ENCODE results near the gene PTGER3. TPM values are rescaled to one million over a fixed set of nuclear protein-coding genes. Genes with fewer than 3 reads are reported as not detected.

The PTGER3 gene
- total RNA-seq, 1 experiment from 2014 or later, result 96.0 TPM

DNA sequence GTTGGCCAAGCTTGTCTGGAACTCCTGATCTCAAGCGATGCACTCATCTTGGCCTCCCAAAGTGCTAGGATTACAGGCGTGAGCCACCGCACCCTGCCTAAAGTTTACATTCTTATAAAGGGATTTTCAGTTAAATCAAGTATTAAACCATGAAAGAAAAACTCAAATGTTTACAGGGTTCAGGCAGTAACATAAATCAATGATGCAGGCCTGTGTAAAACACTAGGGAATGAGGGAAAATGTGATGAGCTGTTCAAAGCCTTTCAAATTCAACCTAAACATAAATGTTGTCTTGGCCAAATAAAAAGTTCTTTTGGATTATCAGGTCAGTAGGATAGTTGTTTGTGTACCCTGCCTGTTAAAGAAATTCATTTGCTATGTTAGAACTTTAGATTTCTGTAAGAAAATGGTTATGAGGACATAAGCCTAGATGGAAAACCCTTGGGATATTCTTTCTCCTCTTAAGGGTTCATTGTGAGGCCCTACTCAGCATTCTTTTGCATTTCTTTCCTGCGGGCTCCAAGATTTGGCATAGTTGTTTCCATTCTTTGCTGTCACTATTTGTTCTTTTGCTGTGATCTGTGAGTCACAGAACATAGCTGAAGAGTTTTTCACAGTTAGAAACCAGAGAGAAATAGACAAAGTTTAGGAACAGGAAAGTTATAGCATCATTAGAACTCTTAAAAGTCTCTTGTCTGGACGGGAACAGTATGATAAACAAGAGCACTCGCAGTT, 42.1 kb upstream of the PTGER3 start:
- intact Hi-C loops (cut with micrococcal nuclease; ENCODE audit: unreplicated experiment), result loop anchor here (10.0 kb wide), 1 partner anchor 1615 kb away; no protein-coding TSS in a partner anchor
- no TSS peak for BruUV-seq (replicated peaks)
- H3K27ac ChIP-seq (ENCODE audit: low read depth, low read length, poor library complexity, severe bottlenecking), result no peak overlapping the region
- H3K4me1 ChIP-seq (ENCODE audit: insufficient read depth, low read length, poor library complexity, severe bottlenecking), result no peaks in the 10 kb centered on the region
- no peaks in the 10 kb centered on the region for H3K27me3 ChIP-seq (replicated peaks; ENCODE audit: insufficient read depth, low read depth, low read length, poor library complexity)
- H3K4me3 ChIP-seq (ENCODE audit: low read depth, low read length, poor library complexity, severe bottlenecking), result no peak overlapping the region
- CTCF ChIA-PET, result no interaction called here
- H3K36me3 ChIP-seq (ENCODE audit: insufficient read depth, low read length, poor library complexity, severe bottlenecking), result no peaks in the 10 kb centered on the region
- TF ChIP-seq EZH2 (IDR thresholded peaks at IDR 0.05; ENCODE audit: borderline replicate concordance, low read depth, low read length, poor library complexity, severe bottlenecking), result no peak
- TF ChIP-seq, protein P1, sequence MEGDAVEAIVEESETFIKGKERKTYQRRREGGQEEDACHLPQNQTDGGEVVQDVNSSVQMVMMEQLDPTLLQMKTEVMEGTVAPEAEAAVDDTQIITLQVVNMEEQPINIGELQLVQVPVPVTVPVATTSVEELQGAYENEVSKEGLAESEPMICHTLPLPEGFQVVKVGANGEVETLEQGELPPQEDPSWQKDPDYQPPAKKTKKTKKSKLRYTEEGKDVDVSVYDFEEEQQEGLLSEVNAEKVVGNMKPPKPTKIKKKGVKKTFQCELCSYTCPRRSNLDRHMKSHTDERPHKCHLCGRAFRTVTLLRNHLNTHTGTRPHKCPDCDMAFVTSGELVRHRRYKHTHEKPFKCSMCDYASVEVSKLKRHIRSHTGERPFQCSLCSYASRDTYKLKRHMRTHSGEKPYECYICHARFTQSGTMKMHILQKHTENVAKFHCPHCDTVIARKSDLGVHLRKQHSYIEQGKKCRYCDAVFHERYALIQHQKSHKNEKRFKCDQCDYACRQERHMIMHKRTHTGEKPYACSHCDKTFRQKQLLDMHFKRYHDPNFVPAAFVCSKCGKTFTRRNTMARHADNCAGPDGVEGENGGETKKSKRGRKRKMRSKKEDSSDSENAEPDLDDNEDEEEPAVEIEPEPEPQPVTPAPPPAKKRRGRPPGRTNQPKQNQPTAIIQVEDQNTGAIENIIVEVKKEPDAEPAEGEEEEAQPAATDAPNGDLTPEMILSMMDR (conservative IDR thresholded peaks at IDR 0.05; ENCODE audit: low read depth, low read length), result no peak
- no peaks in the 10 kb centered on the region for H3K9me3 ChIP-seq (ENCODE audit: low read depth, low read length, poor library complexity, severe bottlenecking)
- POLR2A ChIA-PET (ENCODE audit: low non-redundant PET), result no interaction called here
- no peak for DNase-seq (ENCODE audit: low spot score)

DNA sequence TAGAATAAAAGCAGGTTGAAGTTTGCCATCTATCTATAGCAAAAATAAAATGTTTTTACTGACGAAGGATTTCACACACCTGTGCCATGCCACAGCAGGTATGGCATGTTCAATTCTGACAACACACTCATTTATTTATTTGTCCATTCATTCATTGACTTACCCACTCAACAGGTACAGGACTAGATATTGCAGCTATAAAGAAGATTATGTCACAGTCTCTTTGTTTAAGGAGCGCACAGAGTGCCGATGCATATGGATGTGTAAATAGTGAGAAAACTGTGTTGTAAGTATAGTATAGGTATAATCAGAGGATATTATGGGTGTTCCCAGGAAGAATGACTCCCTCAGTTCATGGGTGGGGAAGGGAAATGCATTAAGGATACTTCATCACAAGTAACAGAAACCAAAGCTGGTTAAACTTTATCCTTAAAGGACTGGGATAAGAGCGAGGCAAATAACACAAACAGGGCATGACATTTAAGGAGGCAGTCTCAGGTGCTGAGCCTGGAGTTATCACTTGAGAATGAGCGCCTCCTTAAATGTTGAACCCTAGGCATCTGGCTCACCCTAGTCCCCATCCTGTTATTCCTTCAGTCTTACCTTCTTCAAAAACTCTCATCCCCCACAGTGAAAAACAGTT, 41.1 kb upstream of the PTGER3 start:
- TF ChIP-seq, protein P1 (conservative IDR thresholded peaks at IDR 0.05; ENCODE audit: low read depth, low read length), result no peak
- TF ChIP-seq EZH2 (IDR thresholded peaks at IDR 0.05; ENCODE audit: borderline replicate concordance, low read depth, low read length, poor library complexity, severe bottlenecking), result no peak
- Histone ChIP-seq H3K27me3 (replicated peaks; ENCODE audit: insufficient read depth, low read depth, low read length, poor library complexity) (no peaks in the 10 kb centered on the region), H3K4me1 (ENCODE audit: insufficient read depth, low read length, poor library complexity, severe bottlenecking) (no peaks in the 10 kb centered on the region), H3K9me3 (ENCODE audit: low read depth, low read length, poor library complexity, severe bottlenecking) (no peaks in the 10 kb centered on the region), H3K4me3 (ENCODE audit: low read depth, low read length, poor library complexity, severe bottlenecking) (no peak overlapping the region), H3K27ac (ENCODE audit: low read depth, low read length, poor library complexity, severe bottlenecking) (no peak overlapping the region), H3K36me3 (ENCODE audit: insufficient read depth, low read length, poor library complexity, severe bottlenecking) (no peaks in the 10 kb centered on the region)
- DNase-seq (ENCODE audit: low spot score), result no peak
- intact Hi-C loops (cut with micrococcal nuclease; ENCODE audit: unreplicated experiment), result loop anchor here (10.0 kb wide), 1 partner anchor 1616 kb away; no protein-coding TSS in a partner anchor
- POLR2A ChIA-PET (ENCODE audit: low non-redundant PET), result no interaction called here
- CTCF ChIA-PET, result no interaction called here
- BruUV-seq (replicated peaks), result no TSS peak

DNA sequence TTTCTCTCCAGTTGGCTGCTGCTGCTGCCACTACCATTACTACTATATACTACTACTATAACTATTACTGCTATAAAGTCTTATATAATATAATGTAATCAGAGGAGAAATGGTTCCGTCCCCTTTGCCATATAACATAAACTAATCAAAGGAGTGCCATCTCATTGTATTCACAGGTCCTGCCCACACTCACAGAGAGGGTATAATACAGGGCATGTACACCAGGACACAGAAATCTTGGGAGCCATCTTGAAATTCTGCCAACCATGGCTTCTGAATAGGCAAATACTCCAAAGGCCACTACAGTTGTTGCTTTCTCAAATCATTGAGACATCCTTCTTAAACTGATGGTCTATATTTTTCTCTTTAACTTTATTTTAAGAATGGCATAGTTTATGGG, 40.1 kb upstream of the PTGER3 start:
- CTCF ChIA-PET, result no interaction called here

More for the DNA sequence above, 40.1 kb upstream of the PTGER3 start:
- Histone ChIP-seq H3K9me3 (ENCODE audit: low read depth, low read length, poor library complexity, severe bottlenecking) (no peaks in the 10 kb centered on the region), H3K27ac (ENCODE audit: low read depth, low read length, poor library complexity, severe bottlenecking) (no peak overlapping the region), H3K4me1 (ENCODE audit: insufficient read depth, low read length, poor library complexity, severe bottlenecking) (no peaks in the 10 kb centered on the region), H3K36me3 (ENCODE audit: insufficient read depth, low read length, poor library complexity, severe bottlenecking) (no peaks in the 10 kb centered on the region), H3K4me3 (ENCODE audit: low read depth, low read length, poor library complexity, severe bottlenecking) (no peak overlapping the region), H3K27me3 (replicated peaks; ENCODE audit: insufficient read depth, low read depth, low read length, poor library complexity) (no peaks in the 10 kb centered on the region)
- POLR2A ChIA-PET (ENCODE audit: low non-redundant PET), result no interaction called here
- intact Hi-C loops (cut with micrococcal nuclease; ENCODE audit: unreplicated experiment), result loop anchor here (10.0 kb wide), 1 partner anchor 1617 kb away; no protein-coding TSS in a partner anchor
- no peak for DNase-seq (ENCODE audit: low spot score)
- TF ChIP-seq, protein P1 (conservative IDR thresholded peaks at IDR 0.05; ENCODE audit: low read depth, low read length), result no peak
- no peak for TF ChIP-seq EZH2 (IDR thresholded peaks at IDR 0.05; ENCODE audit: borderline replicate concordance, low read depth, low read length, poor library complexity, severe bottlenecking)
- BruUV-seq (replicated peaks), result no TSS peak
